GM19023 (cell line): ENCODE data around the gene RDH12.
"Not testable (repeated sequence)": the region's sequence is repeated elsewhere in the genome, so short reads cannot be mapped to it uniquely, and the experiment has no call there.

Experiments
- ATAC-seq: cut with Tn5 transposase; IDR thresholded peaks from one replicate; pipeline ENCODE4 v1.9.1; 2021; ENCODE audit warnings: mild to moderate bottlenecking, moderate library complexity; ENCODE audit not compliant: unreplicated experiment

The RDH12 gene

DNA sequence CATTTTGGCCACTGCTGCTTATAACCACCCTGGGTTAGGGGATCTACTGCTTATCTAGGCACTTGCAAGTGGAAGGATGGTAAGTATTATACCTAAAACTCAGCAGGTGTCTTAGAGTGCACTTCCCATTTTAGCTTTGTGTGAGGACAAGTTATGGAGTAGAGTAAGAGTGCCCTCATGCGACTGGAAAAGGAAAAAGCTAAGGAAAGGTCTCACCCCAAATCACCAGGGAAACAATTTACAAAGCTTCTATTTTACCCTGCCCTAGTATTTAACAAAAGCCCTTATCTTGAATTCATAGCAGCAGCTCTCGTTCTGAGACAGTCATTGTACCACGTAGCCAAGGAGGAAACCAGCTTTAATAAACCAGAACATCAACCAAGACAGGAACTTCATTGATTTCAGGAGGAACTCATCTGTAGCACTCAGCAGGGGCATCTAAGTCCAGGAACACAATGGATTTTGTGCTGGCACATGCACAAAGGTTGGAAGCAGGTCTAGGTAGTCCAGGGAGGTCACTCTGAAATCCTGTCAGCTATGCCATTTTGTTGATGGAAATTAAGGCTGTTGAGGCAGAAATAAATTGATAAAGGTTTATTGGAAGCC, 2.9 kb downstream of the RDH12 start:
- ATAC-seq = no peak

DNA sequence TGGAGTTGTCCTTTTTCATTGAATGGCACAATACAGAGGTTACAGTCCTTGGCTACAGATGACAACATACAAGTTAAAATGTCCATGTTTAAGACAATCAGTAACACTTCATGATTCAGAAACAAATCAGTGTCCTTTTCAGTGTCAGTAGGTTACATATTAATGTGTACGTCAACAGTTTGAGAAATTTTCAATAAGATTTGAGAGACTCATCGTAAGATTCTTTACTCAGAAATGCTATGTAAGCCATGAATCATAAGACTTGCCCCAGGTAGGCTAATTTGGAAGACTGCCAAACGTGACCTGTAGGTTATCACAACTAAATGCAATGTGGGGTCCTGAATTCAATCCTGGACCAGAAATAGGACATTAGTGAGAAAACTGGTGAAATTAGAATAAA, 3.5 kb downstream of the RDH12 start:
- ATAC-seq = no peak

DNA sequence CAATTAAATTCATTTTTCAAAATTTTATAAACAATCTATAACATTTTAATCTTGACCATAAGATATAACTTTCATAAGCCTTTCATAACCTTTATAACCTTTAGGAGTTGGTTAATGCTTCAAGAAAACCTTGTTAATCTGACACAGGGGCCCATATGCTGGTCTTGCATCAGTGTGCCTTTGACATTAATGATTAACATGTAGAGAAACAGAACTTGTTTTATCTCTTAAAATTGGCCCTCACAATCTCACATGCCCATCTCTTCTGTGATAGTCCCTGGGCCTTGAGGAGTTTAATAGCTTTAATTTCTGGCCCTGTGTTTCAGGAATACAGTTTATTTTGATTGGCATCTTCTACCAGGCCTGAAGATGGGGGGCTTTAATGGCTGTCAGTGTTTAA, 7.7 kb downstream of the RDH12 start:
- ATAC-seq = not testable (repeated sequence)

DNA sequence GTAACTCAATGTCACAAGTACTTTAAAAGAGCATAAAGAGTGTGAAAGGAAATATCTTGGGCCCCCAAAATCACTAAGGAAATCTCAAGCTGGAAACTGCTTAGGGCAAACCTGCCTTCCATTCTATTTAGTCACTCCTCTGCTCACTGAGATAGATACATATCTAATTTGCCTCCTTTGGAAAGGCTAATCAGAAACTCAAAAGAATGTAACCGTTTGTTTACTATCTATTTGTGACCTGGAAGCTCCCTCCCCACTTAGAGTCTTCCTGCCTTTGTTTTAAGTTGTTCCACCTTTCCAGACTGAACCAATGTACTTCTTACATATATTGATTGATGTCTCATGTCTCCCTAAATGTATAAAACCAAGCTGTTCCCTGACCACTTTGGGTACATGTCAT, 8.1 kb downstream of the RDH12 start:
- not testable (repeated sequence) for ATAC-seq

DNA sequence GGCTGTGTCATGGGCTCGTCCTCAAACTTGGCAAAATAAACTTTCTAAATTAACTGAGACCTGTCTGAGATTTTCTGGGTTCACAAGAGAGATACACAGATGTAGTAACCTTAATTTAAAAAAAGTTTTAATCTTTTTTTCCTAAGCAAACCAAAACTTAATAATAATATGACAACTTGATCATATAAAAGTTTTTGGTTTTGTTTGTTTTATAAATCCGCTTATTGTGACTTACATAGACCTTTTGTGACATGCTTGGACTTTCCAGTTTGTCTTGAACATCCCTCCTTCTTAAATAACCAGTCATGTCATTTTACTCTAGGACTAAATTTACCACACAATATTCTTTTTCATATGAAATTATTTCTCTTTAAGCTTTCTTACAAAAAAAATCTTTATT, 8.5 kb downstream of the RDH12 start:
- no peak for ATAC-seq

DNA sequence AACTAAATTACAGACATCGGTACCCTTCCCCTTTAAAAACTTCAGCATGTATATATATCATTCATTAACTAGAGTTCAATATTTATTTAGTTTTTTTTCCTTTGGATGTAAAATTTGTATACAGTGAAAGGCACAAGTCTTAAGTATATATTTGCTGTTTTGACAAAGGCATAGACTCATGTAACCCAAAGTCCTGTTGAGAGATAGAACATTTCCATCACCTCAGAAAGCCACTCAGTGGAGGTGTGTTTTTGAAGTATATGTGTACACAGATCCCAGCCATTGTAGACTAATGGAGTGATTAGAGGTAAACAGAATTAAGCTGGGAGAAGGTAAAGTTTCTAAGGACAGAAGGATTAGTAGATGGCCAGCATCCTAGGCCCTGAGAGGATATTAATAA, 15.4 kb downstream of the RDH12 start:
- ATAC-seq = no peak

DNA sequence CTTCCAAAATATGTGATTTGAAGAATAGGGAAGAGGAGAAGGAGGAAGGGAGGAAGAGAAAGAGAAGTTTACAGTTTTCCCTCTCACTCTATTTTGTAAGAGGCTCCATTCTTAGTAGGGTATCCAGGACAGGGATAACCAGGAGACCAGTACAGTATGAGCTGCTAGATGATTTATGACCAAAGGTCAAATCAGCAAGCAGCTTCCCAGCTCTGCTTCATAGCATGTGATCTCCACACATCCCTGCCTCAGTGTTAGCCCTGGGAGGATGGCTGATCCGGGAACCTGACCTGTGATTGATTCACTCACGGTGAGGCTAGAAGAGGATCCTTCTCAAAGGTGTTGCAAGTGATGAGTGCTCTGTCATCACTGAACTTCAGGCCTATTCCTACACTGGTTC, 16.6 kb downstream of the RDH12 start:
- no peak for ATAC-seq

DNA sequence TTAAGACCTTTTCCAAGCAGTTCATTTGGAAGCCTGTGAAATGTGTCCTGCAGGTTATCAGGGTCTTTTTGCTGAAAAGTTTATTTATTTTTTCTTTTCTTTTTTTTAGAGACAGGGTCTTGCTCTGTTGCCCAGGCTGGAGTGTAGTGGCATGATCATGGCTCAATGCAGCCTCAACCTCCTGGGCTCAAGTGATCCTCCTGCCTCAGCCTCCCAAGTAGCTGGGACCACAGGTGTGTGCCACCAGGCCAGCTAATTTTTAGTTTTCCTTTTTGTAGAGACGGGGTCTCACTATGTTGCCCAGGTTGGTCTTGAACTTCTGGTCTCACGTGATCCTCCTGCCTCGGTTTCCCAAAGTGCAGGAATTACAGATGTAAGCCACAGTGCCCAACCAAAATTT, 17.7 kb downstream of the RDH12 start:
- not testable (repeated sequence) for ATAC-seq

DNA sequence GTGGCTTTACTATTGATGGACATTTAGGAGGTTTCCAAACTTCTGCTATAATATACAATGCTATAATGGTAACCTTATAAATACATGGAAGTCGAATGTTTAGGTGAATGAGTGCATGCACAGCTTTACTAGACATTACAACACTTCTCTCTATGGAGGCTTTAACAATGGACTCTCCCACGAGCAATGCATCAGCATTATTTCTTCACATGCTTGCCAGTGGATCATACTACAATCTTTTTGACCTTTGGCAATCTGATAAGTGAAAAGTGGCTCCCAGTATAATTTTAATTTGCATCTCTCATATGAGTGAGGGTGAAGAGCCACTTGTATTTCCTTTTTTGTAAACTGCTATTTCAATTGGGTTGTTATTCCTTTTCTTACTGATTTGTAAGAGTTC, 18.2 kb downstream of the RDH12 start:
- ATAC-seq = no peak

DNA sequence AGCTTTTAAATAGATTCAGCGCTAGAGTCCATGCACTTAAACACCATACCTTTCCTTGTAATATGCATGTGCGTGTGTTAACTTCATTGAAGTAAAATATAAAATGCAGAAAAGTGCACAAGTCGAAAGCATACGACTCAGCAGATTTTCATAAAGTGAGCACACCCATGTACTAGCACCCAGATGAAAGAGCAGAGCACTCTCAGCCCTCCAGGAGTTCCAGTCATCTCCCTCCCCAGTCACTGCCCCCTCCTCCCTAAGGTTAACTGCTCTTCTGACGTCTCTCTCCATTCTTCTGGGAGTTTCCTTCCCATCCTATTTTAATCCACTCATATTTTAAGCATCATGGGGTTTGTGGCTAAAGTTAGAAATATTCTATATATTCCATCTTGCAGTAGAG, 20.2 kb downstream of the RDH12 start:
- ATAC-seq = no peak

DNA sequence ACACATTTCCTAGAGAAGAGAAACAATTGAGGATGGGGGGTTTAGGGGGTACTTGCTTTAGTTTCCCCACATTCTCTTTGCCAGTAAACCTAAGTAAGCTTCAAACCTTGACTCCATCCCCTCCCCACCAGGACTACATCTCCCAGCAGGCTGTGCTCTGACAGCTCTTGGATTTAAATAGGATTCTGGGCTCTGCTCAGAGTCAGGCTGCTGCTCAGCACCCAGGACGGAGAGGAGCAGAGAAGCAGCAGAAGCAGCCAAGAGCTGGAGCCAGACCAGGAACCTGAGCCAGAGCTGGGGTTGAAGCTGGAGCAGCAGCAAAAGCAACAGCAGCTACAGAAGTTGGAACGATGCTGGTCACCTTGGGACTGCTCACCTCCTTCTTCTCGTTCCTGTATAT, 20.6 kb downstream of the RDH12 start:
- ATAC-seq = no peak

DNA sequence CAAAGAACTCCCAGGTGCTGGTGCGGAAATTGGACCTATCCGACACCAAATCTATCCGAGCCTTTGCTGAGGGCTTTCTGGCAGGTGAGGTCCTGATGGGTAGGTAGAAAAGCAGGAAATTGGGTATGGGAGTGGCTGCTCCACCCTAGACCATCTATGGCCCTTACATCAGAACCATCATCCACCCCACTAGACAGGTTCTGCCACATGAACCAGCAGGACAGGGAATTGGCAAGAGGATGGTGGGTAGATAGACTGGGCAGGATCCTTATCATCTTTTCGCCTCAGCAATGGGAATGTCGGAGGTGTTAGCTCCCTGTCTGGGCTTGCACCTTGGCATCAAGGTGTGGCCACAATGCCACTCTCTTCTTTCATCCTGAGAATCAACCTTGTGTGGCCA, 23.5 kb downstream of the RDH12 start:
- no peak for ATAC-seq

DNA sequence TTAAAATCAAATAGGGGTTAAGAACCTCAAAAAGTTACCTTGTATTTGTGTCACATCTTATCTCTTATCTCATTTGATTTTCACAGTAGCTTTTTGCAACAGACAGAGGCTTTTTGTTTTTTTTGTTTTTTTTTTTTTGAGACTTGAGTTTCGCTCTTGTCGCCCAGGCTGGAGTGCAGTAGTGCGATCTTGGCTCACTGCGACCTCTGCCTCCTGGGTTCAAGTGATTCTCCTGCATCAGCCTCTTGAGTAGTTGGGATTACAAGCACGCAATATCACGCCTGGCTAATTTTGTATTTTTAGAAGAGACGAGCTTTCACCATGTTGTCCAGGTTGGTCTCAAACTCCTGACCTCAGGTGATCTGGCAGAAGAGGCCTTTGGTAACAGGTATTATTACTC, 25.7 kb downstream of the RDH12 start:
- no peak for ATAC-seq

DNA sequence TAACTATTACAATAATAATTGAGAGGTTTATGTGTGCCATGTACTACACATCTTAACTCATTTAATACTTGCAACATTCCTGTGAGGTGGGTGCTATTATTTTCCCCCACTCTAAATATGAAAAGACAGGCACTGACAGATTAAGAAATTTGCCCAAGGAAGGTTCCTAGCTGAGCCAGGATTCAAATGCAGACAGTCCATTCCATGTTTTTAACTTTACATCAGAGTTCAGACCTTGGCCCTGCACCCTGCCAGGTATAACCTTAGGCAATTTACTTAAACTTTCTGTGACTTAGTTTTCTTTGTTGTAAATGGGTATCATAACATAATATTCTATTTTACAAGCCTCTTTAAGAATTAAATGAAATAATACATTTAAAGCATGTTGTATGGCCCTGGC, 26.6 kb downstream of the RDH12 start:
- ATAC-seq = no peak

DNA sequence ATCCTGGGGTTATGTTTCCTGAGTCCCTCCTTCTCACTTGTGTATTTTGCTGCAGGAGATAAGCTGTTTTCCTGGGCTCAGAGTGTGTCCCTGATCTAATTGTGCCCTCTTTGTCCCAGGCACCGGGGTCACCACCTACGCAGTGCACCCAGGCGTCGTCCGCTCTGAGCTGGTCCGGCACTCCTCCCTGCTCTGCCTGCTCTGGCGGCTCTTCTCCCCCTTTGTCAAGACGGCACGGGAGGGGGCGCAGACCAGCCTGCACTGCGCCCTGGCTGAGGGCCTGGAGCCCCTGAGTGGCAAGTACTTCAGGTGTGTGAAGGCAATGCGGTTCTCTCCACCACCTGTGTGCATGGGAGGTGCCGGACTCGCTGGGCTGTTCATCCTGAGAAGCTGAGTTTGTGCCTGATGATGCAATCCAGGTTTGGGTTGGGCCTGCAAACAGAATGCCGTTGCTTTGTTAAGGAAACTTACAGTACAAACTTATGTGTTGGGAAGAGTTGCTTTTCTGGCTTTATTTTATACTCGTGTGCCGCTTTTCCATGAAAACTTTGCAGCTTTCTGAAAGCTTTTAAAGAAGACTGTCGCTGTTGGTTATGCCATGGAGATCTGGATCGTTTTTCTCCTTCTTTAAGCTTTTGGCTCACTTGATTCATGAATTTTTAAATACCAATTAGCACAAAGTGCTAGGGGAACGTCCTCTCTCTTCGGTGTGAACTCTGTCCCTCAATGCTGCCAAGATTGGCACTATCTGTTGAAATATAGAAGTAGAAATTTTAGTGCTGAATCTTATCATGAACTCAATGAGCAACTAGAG, 27.6 kb downstream of the RDH12 start:
- no peak for ATAC-seq

DNA sequence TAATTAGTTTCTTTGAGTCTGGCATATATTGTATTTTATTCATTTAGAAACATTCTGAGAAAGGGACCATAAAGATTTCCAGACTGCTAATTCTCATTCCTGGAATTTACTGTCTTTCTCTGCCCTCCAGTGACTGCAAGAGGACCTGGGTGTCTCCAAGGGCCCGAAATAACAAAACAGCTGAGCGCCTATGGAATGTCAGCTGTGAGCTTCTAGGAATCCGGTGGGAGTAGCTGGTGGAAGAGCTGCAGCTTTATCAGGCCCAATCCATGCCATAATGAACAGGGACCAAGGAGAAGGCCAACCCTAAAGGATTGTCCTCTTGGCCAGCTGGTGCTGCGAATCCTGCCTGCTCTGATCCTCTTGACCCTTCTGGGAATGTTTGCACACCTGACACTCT, 31.9 kb downstream of the RDH12 start:
- ATAC-seq = no peak

DNA sequence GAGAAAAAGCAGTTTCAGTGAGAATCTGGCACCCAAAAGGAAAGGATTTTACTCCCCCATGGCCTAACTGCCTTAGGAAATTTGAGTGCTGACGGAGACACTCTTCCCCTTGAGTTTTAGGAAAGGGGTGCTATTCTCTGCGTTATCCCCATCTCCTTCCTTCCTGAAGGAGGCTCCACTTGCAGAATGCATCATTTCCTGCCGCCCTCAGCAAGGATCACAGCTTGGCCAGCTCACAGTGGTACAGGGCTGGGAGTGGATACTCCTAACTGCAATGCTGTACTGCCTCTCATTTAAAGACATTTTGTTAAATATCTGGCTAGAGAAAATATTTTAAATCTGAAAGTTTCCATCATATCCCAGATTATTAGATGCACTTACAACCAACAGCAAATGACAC, 33.0 kb downstream of the RDH12 start:
- no peak for ATAC-seq

DNA sequence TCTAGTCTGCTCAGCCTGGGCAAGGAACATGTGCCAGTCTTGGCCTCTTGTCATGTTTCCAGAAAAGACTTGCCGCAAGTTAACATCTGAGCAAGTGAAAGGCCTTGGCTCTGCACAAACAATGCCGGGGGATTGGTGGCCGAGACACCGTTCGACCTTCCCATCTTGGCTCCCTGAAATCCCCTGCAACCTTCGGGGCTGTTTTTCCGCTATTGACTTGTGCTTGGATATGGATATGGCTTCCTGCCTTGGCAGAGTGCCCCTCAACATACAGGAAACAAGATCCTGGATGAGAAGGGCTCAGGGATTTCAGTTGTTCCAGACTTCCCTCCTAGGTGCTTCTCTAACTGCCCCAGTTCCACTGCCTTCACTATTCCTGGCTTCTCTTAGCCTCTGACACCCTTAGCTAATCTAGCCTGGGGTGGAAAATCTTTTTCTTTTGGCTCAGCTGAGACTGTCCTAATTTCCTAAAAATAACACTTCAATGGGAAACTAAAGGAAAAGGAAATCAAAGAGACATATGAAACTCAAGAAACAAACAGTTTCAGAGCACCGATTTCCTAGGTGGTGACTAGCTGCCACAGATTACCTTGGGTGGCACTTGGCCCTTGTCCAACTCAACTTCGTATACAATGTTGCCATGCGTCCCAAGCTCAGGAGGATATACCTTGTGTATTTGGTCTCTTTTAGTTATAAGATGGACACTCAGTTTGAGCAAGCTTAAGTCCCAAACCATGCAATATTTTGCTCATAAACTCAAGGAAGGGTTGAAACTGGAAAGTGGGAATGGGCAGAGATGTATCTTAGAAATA, 33.9 kb downstream of the RDH12 start:
- no peak for ATAC-seq

DNA sequence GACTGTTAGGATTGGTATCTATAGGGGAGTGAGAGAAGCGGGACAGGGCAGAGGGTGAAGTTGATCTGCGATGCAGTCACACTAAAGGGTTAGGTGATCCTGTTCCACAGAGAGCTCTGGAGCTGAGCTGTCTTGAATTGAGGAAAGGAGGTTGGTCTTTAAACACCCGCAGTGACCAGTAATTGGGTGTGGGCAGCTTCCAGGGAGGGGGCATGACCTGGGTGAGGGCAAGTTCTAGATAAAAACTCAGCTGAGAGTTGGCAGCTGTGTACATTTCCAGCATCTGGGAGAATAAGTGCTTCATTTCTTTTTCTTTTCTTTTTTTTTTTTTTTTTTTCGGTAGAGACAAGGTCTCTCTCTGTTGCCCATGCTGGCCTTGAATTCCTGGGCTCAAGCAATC, 35.1 kb downstream of the RDH12 start:
- no peak for ATAC-seq

DNA sequence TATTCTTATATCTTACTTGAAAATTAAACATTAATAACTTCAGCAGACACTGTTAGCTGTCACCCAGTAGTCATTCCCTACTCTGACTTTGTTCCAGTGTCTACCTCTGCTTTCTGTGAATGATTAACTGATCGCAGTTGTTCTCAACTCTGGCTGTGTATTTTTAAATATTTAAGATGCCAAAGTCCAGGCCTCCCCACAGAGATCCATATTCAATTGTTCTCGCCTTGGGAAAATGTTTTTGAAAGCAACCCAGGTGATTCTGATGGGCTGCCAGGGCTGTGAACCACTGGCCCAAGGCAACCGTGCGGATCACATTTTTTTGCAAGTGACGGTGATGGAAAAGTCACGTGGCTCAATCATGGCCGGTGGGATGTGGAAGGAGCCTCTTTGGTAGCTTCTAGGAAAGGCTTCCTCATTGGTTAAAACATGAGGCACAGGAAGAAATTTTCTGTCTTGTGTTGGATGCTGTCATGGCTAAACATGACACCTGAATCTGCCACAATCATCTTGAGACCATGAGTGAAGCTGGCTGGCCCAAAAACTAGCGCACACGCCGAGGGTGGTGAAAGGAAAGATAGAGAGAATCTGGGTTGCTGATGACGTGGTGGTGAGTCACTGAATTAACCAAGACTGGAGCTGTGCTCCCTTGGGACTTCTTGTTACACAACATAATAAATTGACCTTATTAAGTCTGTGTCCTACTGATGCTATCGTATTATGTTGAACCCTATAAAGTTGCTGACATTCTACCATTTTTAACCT, 37.2 kb downstream of the RDH12 start:
- ATAC-seq = no peak

DNA sequence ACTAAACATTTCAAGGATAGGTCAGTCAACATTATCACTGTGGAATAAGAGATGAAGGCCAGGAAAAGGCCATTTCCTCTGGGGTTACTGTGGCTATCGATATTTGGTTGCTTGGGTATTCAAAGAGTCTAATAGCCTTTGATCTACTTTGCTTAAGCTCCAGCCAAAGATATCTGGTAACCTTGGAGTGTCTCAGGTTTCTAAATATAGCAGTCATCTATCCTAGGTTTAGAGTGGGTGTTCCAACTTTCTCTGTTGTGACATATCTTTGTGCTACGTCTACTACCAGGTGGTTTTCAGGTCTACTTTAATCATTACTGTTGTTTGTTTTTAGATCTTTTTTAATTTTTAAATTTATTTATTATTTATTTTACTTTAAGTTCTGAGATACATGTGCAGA, 42.4 kb downstream of the RDH12 start:
- no peak for ATAC-seq
